B cell (primary cell): Measurements from ENCODE around the gene HS6ST2. TPM values are rescaled to one million over a fixed set of nuclear protein-coding genes. Genes with fewer than 3 reads are reported as not detected.

Experiments used
- ATAC-seq: fragments of 200-7000 bp; cut with Tn5 transposase; one replicate; pipeline ENCODE4 v1.10.0; 2021; ENCODE audit warnings: low read depth, mild to moderate bottlenecking, moderate number of reproducible peaks, moderate library complexity
- CTCF ChIA-PET: fragments of 350-600 bp; sonication (Branson Sonifier 250); formaldehyde crosslinking; loops from one replicate; lab custom pipeline; 2021; ENCODE audit warnings: antibody characterized with exemption, inconsistent platforms; lab: Charles Lee
- POLR2A ChIA-PET: fragments of 350-600 bp; sonication (Branson Sonifier 250); formaldehyde crosslinking; loops from one replicate; lab custom pipeline; 2021; ENCODE audit warnings: antibody characterized with exemption; lab: Charles Lee
- DNase-seq: peaks from one replicate; pipeline ENCODE4 v3.0.0; 2013
- H2AFZ ChIP-seq: 2 replicates; pipeline ENCODE4 v1.6.1; 2012; ENCODE audit warnings: mild to moderate bottlenecking, low read depth, low read length; ENCODE audit not compliant: insufficient read depth, poor library complexity, severe bottlenecking
- H3K27ac ChIP-seq, 2 donors: 1 replicate in 1 of 2; 2 replicates in 1 of 2; pipeline ENCODE4 v1.5.1; 2012 to 2013; ENCODE audit warnings: low read length in 2 of 2, mild to moderate bottlenecking in 2 of 2, moderate library complexity in 1 of 2
- H3K27me3 ChIP-seq, 4 experiments: fragments of 200-600 bp in 1 of 4; sonication (generic) in 1 of 4; replicated peaks in 1 of 4; 1 replicate in 2 of 4; 2 replicates in 2 of 4; pipeline versions ENCODE4 v1.6.1 to v1.7.0; 2013 to 2016; ENCODE audit warnings: low read length in 3 of 4, mild to moderate bottlenecking in 2 of 4, mixed read lengths in 1 of 4, moderate library complexity in 1 of 4; ENCODE audit not compliant: insufficient read depth in 4 of 4, control insufficient read depth in 3 of 4; ENCODE audit errors: control extremely low read depth in 1 of 4
- H3K36me3 ChIP-seq, 2 experiments: replicated peaks in 1 of 2; 1 replicate in 1 of 2; 2 replicates in 1 of 2; pipeline versions ENCODE4 v1.6.1 to v1.7.1; 2013; ENCODE audit warnings: low read length in 1 of 2; ENCODE audit not compliant: insufficient read depth in 2 of 2, control insufficient read depth in 1 of 2; ENCODE audit errors: control extremely low read depth in 1 of 2, extremely low read depth in 1 of 2
- H3K4me1 ChIP-seq, 2 donors: fragments of 200-600 bp in 1 of 2; sonication (generic) in 1 of 2; 1 replicate in 1 of 2; 2 replicates in 1 of 2; pipeline versions ENCODE4 v1.5.1 to v1.6.1; 2013 to 2017; ENCODE audit warnings: low read length in 2 of 2; ENCODE audit not compliant: control insufficient read depth in 2 of 2, insufficient read depth in 2 of 2
- H3K4me2 ChIP-seq: replicated peaks from 2 replicates; pipeline ENCODE3; 2012; ENCODE audit warnings: mild to moderate bottlenecking, low read depth, low read length; ENCODE audit not compliant: poor library complexity, severe bottlenecking
- H3K4me3 ChIP-seq, 5 experiments: fragments of 200-600 bp in 1 of 5; sonication (generic) in 1 of 5; 1 replicate in 3 of 5; 2 replicates in 2 of 5; pipeline versions ENCODE4 v1.5.1 to v1.7.0; 2011 to 2016; ENCODE audit warnings: low read length in 4 of 5, mild to moderate bottlenecking in 4 of 5, low read depth in 2 of 5, control low read depth in 1 of 5, moderate library complexity in 1 of 5; ENCODE audit not compliant: insufficient read depth in 1 of 5; ENCODE audit errors: control extremely low read depth in 1 of 5, extremely low read depth in 1 of 5
- H3K79me2 ChIP-seq: fragments of 200-600 bp; sonication (generic); one replicate; pipeline ENCODE4 v1.6.0; 2016; ENCODE audit warnings: low read length; ENCODE audit not compliant: control insufficient read depth, insufficient read depth
- H3K9ac ChIP-seq: fragments of 200-600 bp; sonication (generic); 2 replicates; pipeline ENCODE4 v1.6.1; 2017; ENCODE audit warnings: mild to moderate bottlenecking, low read length, moderate library complexity
- H3K9me3 ChIP-seq, 3 donors: one replicate each; pipeline versions ENCODE4 v1.6.1 to v1.7.1; 2013; ENCODE audit warnings: low read length in 2 of 3; ENCODE audit not compliant: control insufficient read depth in 2 of 3, insufficient read depth in 1 of 3; ENCODE audit errors: control extremely low read depth in 1 of 3
- H4K20me1 ChIP-seq: 2 replicates; pipeline ENCODE4 v1.6.0; 2012; ENCODE audit warnings: mild to moderate bottlenecking, low read length; ENCODE audit not compliant: insufficient read depth, control insufficient read depth, poor library complexity, severe bottlenecking
- H3K27ac Mint-ChIP-seq: one replicate; pipeline ENCODE4 v1.8.0; 2021; ENCODE audit warnings: mixed read lengths
- H3K27me3 Mint-ChIP-seq: one replicate; pipeline ENCODE4 v1.8.0; 2021; ENCODE audit warnings: mixed read lengths
- H3K4me1 Mint-ChIP-seq: one replicate; pipeline ENCODE4 v1.8.0; 2021; ENCODE audit warnings: mixed read lengths
- H3K4me3 Mint-ChIP-seq: one replicate; pipeline ENCODE4 v1.8.0; 2021; ENCODE audit warnings: mixed read lengths
- H3K9me3 Mint-ChIP-seq: one replicate; pipeline ENCODE4 v1.8.0; 2022; ENCODE audit warnings: mixed read lengths; ENCODE audit not compliant: insufficient read depth
- CTCF ChIP-seq: fragments of 200-600 bp; IDR thresholded peaks from one replicate; pipeline ENCODE4 v1.8.0; 2022; ENCODE audit warnings: antibody characterized with exemption, mild to moderate bottlenecking
- EZH2 ChIP-seq: IDR thresholded peaks from 2 replicates; pipeline ENCODE4 v1.6.1; 2012; ENCODE audit warnings: borderline replicate concordance, low read depth, mild to moderate bottlenecking, moderate library complexity, low read length; ENCODE audit not compliant: insufficient read depth, poor library complexity, severe bottlenecking
- WGBS: methylation state at CpG from one replicate; pipeline ENCODE4 v1.1.5; 2013; ENCODE audit warnings: missing lambda C conversion rate; ENCODE audit not compliant: insufficient coverage; 5-methylcytosine and 5-hydroxymethylcytosine counted together
- intact Hi-C: fragments of 100-400 bp; cut with micrococcal nuclease; formaldehyde crosslinking; loops from one replicate; pipeline ENCODE4 v1.10.0; 2022
- polyA minus RNA-seq: library from RNA; depleted of rRNA, polyadenylated mRNA; stranded (reverse); fragments of >200 nt; gene quantifications from 2 replicates; pipeline ENCODE4 v1.2.3, GENCODE V29; 2012
- polyA plus RNA-seq: library from polyadenylated mRNA; depleted of rRNA; stranded (reverse); fragments of >200 nt; gene quantifications from 2 replicates; pipeline ENCODE4 v1.2.3, GENCODE V29; 2012
- total RNA-seq, 2 donors: library from RNA; stranded (reverse); fragments of 120-200 nt in 1 of 2; gene quantifications; 1 replicate in 1 of 2; 2 replicates in 1 of 2; pipeline versions ENCODE4 v1.2.3 to v1.2.4, GENCODE V29; 2013 to 2022

Gene HS6ST2
- not detected in 2 replicates for total RNA-seq
- 0.61 TPM for total RNA-seq (2013)
- not detected in 2 replicates for polyA plus RNA-seq
- polyA minus RNA-seq, result not detected in 2 replicates

- H4K20me1 ChIP-seq, result no peaks in the 10 kb centered on the region
- intact Hi-C loops, result no loop called here
- Mint-ChIP-seq H3K27ac (no peak within 1 kb of the TSS), H3K4me1 (peaks cover 7% of the 10 kb centered on the region), H3K4me3 (peak within 1 kb of the TSS; percentile 44), H3K27me3 (peaks cover 16% of the 10 kb centered on the region), H3K9me3 (no peaks in the 10 kb centered on the region)
- peak within 1 kb of the TSS; percentile 43 for H3K4me2 ChIP-seq
- H3K36me3 ChIP-seq, result no peaks in the 10 kb centered on the region
- no peak within 1 kb of the TSS for H2AFZ ChIP-seq
- H3K9ac ChIP-seq, result no peak within 1 kb of the TSS
- H3K4me3 ChIP-seq, result no peak within 1 kb of the TSS
- CTCF ChIA-PET, result no interaction called here
- no peaks in the 10 kb centered on the region for H3K79me2 ChIP-seq
- peaks cover 0 to 3% of the 10 kb centered on the region in 2 donors for H3K4me1 ChIP-seq
- H3K9me3 ChIP-seq, result no peaks in the 10 kb centered on the region
- TF ChIP-seq CTCF (no peak), EZH2 (no peak)
- 2% methylated on average over 45 of the region's 63 CpGs for WGBS
- peaks cover 0 to 13% (median 3%) of the 10 kb centered on the region in 4 experiments for H3K27me3 ChIP-seq
- DNase-seq (no peak), ATAC-seq (no peak)
- H3K27ac ChIP-seq, result no peak within 1 kb of the TSS
- POLR2A ChIA-PET, result no interaction called here
These were observed at the start of gene HS6ST2 for GRCh38 chrX:132958091-132958703. TSS of gene HS6ST2 (minus strand) at chrX:132958629.

- WGBS, result 83% methylated on average over 1 of the region's 3 CpGs
- Histone ChIP-seq H3K79me2 (no peaks in the 10 kb centered on the region), H3K9ac (no peak overlapping the region), H3K36me3 (no peaks in the 10 kb centered on the region), H3K9me3 (no peaks in the 10 kb centered on the region), H3K27me3 (no peaks in the 10 kb centered on the region), H3K4me2 (no peak overlapping the region), H3K27ac (no peak overlapping the region), H3K4me1 (no peaks in the 10 kb centered on the region), H3K4me3 (no peak overlapping the region), H2AFZ (no peak overlapping the region), H4K20me1 (no peaks in the 10 kb centered on the region)
- no peak for TF ChIP-seq EZH2
- TF ChIP-seq CTCF, result no peak
- DNase-seq (no peak), ATAC-seq (no peak)
- intact Hi-C loops, result no loop called here
- Mint-ChIP-seq H3K27me3 (no peaks in the 10 kb centered on the region), H3K4me3 (no peak overlapping the region), H3K4me1 (no peaks in the 10 kb centered on the region), H3K9me3 (no peaks in the 10 kb centered on the region), H3K27ac (no peak overlapping the region)
- POLR2A ChIA-PET, result no interaction called here
- CTCF ChIA-PET, result no interaction called here
These were observed 49.0 kb upstream of the HS6ST2 start for GRCh38 chrX:133007458-133007857.
